K562 (cell line): Measurements from ENCODE around the gene KARS1. TPM values are rescaled to one million over a fixed set of nuclear protein-coding genes. Genes with fewer than 3 reads are reported as not detected.
A peak's percentile ranks its signal among the peaks of the same experiment; 100 is the strongest.

Source experiments
- ARNT ChIP-seq, 2 experiments: fragments of 450-650 bp; IDR thresholded peaks; 2 replicates each; pipeline ENCODE4 v1.6.1; 2016; ENCODE audit warnings: mild to moderate bottlenecking in 1 of 2
- ATF2 ChIP-seq: sonication (generic); formaldehyde crosslinking; IDR thresholded peaks from 2 replicates; pipeline ENCODE4 v1.8.1; 2022; ENCODE audit warnings: missing genetic modification reagents
- CREB3L1 ChIP-seq: fragments of 450-650 bp; IDR thresholded peaks from 2 replicates; pipeline ENCODE4 v1.6.1; 2014; ENCODE audit warnings: low read depth, mild to moderate bottlenecking, moderate library complexity, borderline replicate concordance
- DPF2 ChIP-seq: fragments of 450-650 bp; IDR thresholded peaks from 2 replicates; pipeline ENCODE4 v1.6.1; 2016
- GATAD2A ChIP-seq: fragments of 450-650 bp; IDR thresholded peaks from 2 replicates; pipeline ENCODE4 v1.6.1; 2017
- HMGN3 ChIP-seq: IDR thresholded peaks from 2 replicates; pipeline ENCODE4 v1.6.1; 2011; ENCODE audit warnings: borderline replicate concordance, low read depth, mild to moderate bottlenecking, mixed read lengths, low read length; ENCODE audit not compliant: insufficient read length; ENCODE audit errors: extremely low read depth
- IRF2 ChIP-seq: sonication (generic); formaldehyde crosslinking; IDR thresholded peaks from 2 replicates; pipeline ENCODE4 v1.8.1; 2022; ENCODE audit warnings: mild to moderate bottlenecking, missing genetic modification reagents
- JUNB ChIP-seq: fragments of 450-650 bp; formaldehyde crosslinking; conservative IDR thresholded peaks from 2 replicates; pipeline ENCODE4 v1.4.0; 2020; ENCODE audit warnings: mild to moderate bottlenecking
- KDM5B ChIP-seq: fragments of 200-600 bp; sonication (generic); IDR thresholded peaks from 2 replicates; pipeline ENCODE4 v1.6.1; 2012; ENCODE audit warnings: low read depth, mild to moderate bottlenecking, moderate library complexity, low read length, control low read depth, inconsistent platforms; ENCODE audit not compliant: insufficient replicate concordance
- NCOA4 ChIP-seq: fragments of 450-650 bp; IDR thresholded peaks from 2 replicates; pipeline ENCODE4 v1.6.1; 2018; ENCODE audit warnings: mild to moderate bottlenecking; ENCODE audit not compliant: partially characterized antibody
- RFX7 ChIP-seq: fragments of 250-450 bp; sonication (Bioruptor Pico); IDR thresholded peaks from 2 replicates; pipeline ENCODE4 v1.5.1; 2021; ENCODE audit warnings: mild to moderate bottlenecking
- SIRT6 ChIP-seq: IDR thresholded peaks from one replicate; pipeline ENCODE4 v1.6.1; 2012; ENCODE audit warnings: low read depth, mild to moderate bottlenecking, control low read depth, inconsistent platforms, low read length, moderate library complexity
- STAG1 ChIP-seq: sonication (generic); formaldehyde crosslinking; IDR thresholded peaks from 2 replicates; pipeline ENCODE4 v1.5.0; 2020; ENCODE audit warnings: missing genetic modification reagents, borderline replicate concordance
- ZFP30 ChIP-seq: fragments of 250-450 bp; sonication (Bioruptor Pico); IDR thresholded peaks from 2 replicates; pipeline ENCODE4 v1.8.0; 2022; ENCODE audit warnings: moderate library complexity, mild to moderate bottlenecking, inconsistent platforms, borderline replicate concordance
- ZNF431 ChIP-seq: sonication (generic); formaldehyde crosslinking; IDR thresholded peaks from 2 replicates; pipeline ENCODE4 v1.8.0; 2022; ENCODE audit warnings: mild to moderate bottlenecking, missing genetic modification reagents
- ZNF699 ChIP-seq: fragments of 250-450 bp; sonication (Bioruptor Pico); IDR thresholded peaks from 2 replicates; pipeline ENCODE4 v1.8.0; 2021; ENCODE audit warnings: mild to moderate bottlenecking, moderate library complexity; ENCODE audit not compliant: insufficient replicate concordance
- polyA plus RNA-seq, 8 experiments: library from polyadenylated mRNA; depleted of rRNA in 4 of 8; stranded (reverse) in 5 of 8; unstranded in 3 of 8; fragments of >200 nt; fragmentation: Nextera tagmentation in 2 of 8; fragmentation: Illumina TruSeq in 1 of 8; extraction: Ambion mirVana in 2 of 8; extraction: Trizol in 1 of 8; gene quantifications; 2 replicates each; pipeline versions ENCODE4 v1.2.1 to v1.2.3, GENCODE V29; 2011 to 2014; ENCODE audit warnings: inconsistent platforms in 1 of 8, missing spikeins in 1 of 8
- total RNA-seq, 7 experiments: library from RNA; depleted of rRNA in 6 of 7; stranded (reverse); fragments of >200 nt in 6 of 7; fragmentation: Illumina TruSeq in 2 of 7; extraction: Trizol in 2 of 7; gene quantifications; 2 replicates each; pipeline versions ENCODE4 v1.2.1 to v1.2.3, GENCODE V29; 2011 to 2021; ENCODE audit warnings: low replicate concordance in 1 of 7
- TF ChIP-seq, protein P1 (sequence below): sonication (generic); formaldehyde crosslinking; IDR thresholded peaks from 2 replicates; pipeline ENCODE4 v1.8.1; 2023; ENCODE audit warnings: mild to moderate bottlenecking, missing genetic modification reagents
- TF ChIP-seq, protein P2 (sequence below): fragments of 450-650 bp; conservative IDR thresholded peaks from 2 replicates; pipeline ENCODE4 v1.6.1; 2016; ENCODE audit warnings: missing genetic modification characterization, low read depth, mild to moderate bottlenecking, missing compliant biosample characterization, moderate library complexity
- TF ChIP-seq, protein P3 (sequence below): fragments of 450-650 bp; formaldehyde crosslinking; IDR thresholded peaks from 2 replicates; pipeline ENCODE4 v1.4.0; 2020; ENCODE audit warnings: mild to moderate bottlenecking
- TF ChIP-seq, protein P4 (sequence below): sonication (generic); formaldehyde crosslinking; IDR thresholded peaks from 2 replicates; pipeline ENCODE4 v1.8.0; 2022; ENCODE audit warnings: mild to moderate bottlenecking, missing genetic modification reagents

Gene KARS1
- total and polyA plus RNA-seq, 9 of the 15 experiments (the other 6 are each of a cell fraction or from before 2014, with no cell fraction given), result 223 to 386 (median 304) TPM

DNA sequence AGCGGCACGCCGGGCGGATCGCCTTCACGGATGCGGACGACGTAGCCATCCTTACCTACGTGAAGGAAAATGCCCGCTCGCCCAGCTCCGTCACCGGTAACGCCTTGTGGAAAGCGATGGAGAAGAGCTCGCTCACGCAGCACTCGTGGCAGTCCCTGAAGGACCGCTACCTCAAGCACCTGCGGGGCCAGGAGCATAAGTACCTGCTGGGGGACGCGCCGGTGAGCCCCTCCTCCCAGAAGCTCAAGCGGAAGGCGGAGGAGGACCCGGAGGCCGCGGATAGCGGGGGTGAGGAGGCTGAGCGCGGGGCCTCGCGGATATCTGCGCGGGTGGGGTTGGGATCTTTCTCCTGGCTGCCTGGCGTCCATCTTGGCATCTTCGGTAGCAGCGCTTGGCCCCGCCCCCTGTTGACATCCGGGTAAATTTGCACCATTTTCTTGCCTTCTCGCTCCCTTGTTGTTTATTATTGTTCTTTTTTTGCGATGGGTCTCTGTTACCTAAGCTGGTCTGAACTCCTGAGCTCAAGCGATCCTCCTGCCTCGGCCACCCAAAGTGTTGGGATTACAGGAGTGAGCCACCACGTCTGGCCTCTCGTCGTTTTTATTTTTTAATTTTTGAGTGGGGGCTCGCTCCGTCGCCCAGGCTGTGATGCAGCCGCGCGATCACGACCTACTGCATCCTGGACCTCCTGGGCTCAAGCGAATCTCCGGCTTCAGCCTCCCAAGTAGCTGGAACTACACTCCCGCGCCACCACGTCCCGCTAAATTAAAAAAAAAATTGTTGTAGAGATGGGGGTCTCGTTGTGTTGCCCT lies 1.0 kb upstream of the KARS1 start (continued):
- TF ChIP-seq, protein P1, sequence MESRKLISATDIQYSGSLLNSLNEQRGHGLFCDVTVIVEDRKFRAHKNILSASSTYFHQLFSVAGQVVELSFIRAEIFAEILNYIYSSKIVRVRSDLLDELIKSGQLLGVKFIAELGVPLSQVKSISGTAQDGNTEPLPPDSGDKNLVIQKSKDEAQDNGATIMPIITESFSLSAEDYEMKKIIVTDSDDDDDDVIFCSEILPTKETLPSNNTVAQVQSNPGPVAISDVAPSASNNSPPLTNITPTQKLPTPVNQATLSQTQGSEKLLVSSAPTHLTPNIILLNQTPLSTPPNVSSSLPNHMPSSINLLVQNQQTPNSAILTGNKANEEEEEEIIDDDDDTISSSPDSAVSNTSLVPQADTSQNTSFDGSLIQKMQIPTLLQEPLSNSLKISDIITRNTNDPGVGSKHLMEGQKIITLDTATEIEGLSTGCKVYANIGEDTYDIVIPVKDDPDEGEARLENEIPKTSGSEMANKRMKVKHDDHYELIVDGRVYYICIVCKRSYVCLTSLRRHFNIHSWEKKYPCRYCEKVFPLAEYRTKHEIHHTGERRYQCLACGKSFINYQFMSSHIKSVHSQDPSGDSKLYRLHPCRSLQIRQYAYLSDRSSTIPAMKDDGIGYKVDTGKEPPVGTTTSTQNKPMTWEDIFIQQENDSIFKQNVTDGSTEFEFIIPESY (CRISPR knock-in tag), result 0 out of 2 replicates have a peak, but pooled peaks have one; percentile 6
- TF ChIP-seq ZFP30 (no peak), DPF2 (no peak), JUNB (CRISPR knock-in tag) (no peak), ZNF699 (CRISPR knock-in tag) (no peak), ATF2 (CRISPR knock-in tag) (no peak), ZNF431 (0 out of 2 replicates have a peak, but pooled peaks have one; percentile 1), STAG1 (peak; percentile 6), KDM5B (peak; percentile 44), IRF2 (no peak), ARNT (IDR thresholded peaks at IDR 0.05) (no peak), RFX7 (no peak), NCOA4 (no peak), HMGN3 (no peak), CREB3L1 (no peak), GATAD2A (no peak), SIRT6 (no peak)
- TF ChIP-seq, protein P2, sequence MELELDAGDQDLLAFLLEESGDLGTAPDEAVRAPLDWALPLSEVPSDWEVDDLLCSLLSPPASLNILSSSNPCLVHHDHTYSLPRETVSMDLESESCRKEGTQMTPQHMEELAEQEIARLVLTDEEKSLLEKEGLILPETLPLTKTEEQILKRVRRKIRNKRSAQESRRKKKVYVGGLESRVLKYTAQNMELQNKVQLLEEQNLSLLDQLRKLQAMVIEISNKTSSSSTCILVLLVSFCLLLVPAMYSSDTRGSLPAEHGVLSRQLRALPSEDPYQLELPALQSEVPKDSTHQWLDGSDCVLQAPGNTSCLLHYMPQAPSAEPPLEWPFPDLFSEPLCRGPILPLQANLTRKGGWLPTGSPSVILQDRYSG (tag), result no peak
- TF ChIP-seq, protein P3, sequence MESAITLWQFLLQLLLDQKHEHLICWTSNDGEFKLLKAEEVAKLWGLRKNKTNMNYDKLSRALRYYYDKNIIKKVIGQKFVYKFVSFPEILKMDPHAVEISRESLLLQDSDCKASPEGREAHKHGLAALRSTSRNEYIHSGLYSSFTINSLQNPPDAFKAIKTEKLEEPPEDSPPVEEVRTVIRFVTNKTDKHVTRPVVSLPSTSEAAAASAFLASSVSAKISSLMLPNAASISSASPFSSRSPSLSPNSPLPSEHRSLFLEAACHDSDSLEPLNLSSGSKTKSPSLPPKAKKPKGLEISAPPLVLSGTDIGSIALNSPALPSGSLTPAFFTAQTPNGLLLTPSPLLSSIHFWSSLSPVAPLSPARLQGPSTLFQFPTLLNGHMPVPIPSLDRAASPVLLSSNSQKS, result no peak
- TF ChIP-seq, protein P4, sequence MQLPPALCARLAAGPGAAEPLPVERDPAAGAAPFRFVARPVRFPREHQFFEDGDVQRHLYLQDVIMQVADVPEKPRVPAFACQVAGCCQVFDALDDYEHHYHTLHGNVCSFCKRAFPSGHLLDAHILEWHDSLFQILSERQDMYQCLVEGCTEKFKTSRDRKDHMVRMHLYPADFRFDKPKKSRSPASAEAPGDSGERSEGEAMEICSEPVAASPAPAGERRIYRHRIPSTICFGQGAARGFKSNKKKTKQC, result no peak; the same call in 1 of the 2 replicates
